Liver (tissue), 9 donors: ENCODE results near the gene ABHD10. TPM values are rescaled to one million over a fixed set of nuclear protein-coding genes. Genes with fewer than 3 reads are reported as not detected.

ENCODE experiments used
- DNase-seq: peaks from one replicate; pipeline ENCODE4 v3.0.0-alpha.2; 2017; ENCODE audit warnings: low spot score
- H3K27ac ChIP-seq, 2 donors: one replicate each; pipeline ENCODE4 v1.7.0; 2013; ENCODE audit warnings: inconsistent platforms in 2 of 2, low read length in 2 of 2, control low read depth in 1 of 2, low read depth in 1 of 2, mild to moderate bottlenecking in 1 of 2
- H3K27me3 ChIP-seq, 4 donors: one replicate each; pipeline versions ENCODE4 v1.6.1 to v1.7.0; 2013; ENCODE audit warnings: low read length in 3 of 4, inconsistent platforms in 1 of 4, mild to moderate bottlenecking in 1 of 4, moderate library complexity in 1 of 4; ENCODE audit not compliant: control insufficient read depth in 4 of 4, insufficient read depth in 4 of 4
- H3K36me3 ChIP-seq, 4 donors: one replicate each; pipeline versions ENCODE4 v1.6.1 to v1.7.0; 2013; ENCODE audit warnings: low read length in 3 of 4, mild to moderate bottlenecking in 3 of 4, low read depth in 1 of 4, moderate library complexity in 1 of 4; ENCODE audit not compliant: control insufficient read depth in 4 of 4, insufficient read depth in 3 of 4
- H3K4me1 ChIP-seq, 4 donors: one replicate each; pipeline versions ENCODE4 v1.6.1 to v1.7.0; 2013; ENCODE audit warnings: low read length in 3 of 4, mild to moderate bottlenecking in 3 of 4, moderate library complexity in 1 of 4; ENCODE audit not compliant: control insufficient read depth in 4 of 4, insufficient read depth in 4 of 4
- H3K4me3 ChIP-seq, 3 donors: one replicate each; pipeline versions ENCODE4 v1.6.1 to v1.7.0; 2013; ENCODE audit warnings: low read length in 3 of 3, control low read depth in 1 of 3, low read depth in 1 of 3, mild to moderate bottlenecking in 1 of 3
- H3K9ac ChIP-seq, 2 donors: one replicate each; pipeline ENCODE4 v1.7.0; 2013; ENCODE audit warnings: low read length in 2 of 2, mild to moderate bottlenecking in 2 of 2, moderate library complexity in 2 of 2, control low read depth in 1 of 2, low read depth in 1 of 2
- H3K9me3 ChIP-seq, 4 donors: one replicate each; pipeline versions ENCODE4 v1.6.1 to v1.7.0; 2013; ENCODE audit warnings: low read length in 3 of 4; ENCODE audit not compliant: control insufficient read depth in 4 of 4
- ATF3 ChIP-seq: IDR thresholded peaks from 2 replicates; pipeline ENCODE4 v1.6.1; 2016; ENCODE audit warnings: antibody characterized with exemption
- CTCF ChIP-seq: fragments of 150-350 bp; IDR thresholded peaks from 2 replicates; pipeline ENCODE4 v1.5.1; 2017; ENCODE audit warnings: improper control_type of control experiment, low read depth, low read length; ENCODE audit not compliant: missing input control
- EGR1 ChIP-seq, 2 donors: IDR thresholded peaks; 2 replicates each; pipeline ENCODE4 v1.6.1; 2016 to 2018; ENCODE audit warnings: antibody characterized with exemption in 2 of 2, low read depth in 2 of 2
- FOXA1 ChIP-seq: IDR thresholded peaks from 2 replicates; pipeline ENCODE4 v1.6.1; 2016; ENCODE audit warnings: antibody characterized with exemption
- FOXA2 ChIP-seq: IDR thresholded peaks from 2 replicates; pipeline ENCODE4 v1.6.1; 2016; ENCODE audit warnings: antibody characterized with exemption
- GABPA ChIP-seq, 2 donors: IDR thresholded peaks in 1 of 2; conservative IDR thresholded peaks in 1 of 2; 2 replicates each; pipeline ENCODE4 v1.6.1; 2016; ENCODE audit warnings: antibody characterized with exemption in 2 of 2, mild to moderate bottlenecking in 1 of 2, moderate library complexity in 1 of 2
- HNF4A ChIP-seq, 2 donors: conservative IDR thresholded peaks; 2 replicates each; pipeline ENCODE4 v1.6.1; 2016; ENCODE audit warnings: antibody characterized with exemption in 2 of 2, mild to moderate bottlenecking in 2 of 2
- HNF4G ChIP-seq: IDR thresholded peaks from 2 replicates; pipeline ENCODE4 v1.6.1; 2016; ENCODE audit warnings: antibody characterized with exemption
- MAX ChIP-seq: IDR thresholded peaks from 2 replicates; pipeline ENCODE4 v1.6.1; 2016; ENCODE audit warnings: antibody characterized with exemption
- NR2F2 ChIP-seq: IDR thresholded peaks from 2 replicates; pipeline ENCODE4 v1.6.1; 2016; ENCODE audit warnings: antibody characterized with exemption
- REST ChIP-seq: IDR thresholded peaks from 2 replicates; pipeline ENCODE4 v1.6.1; 2016; ENCODE audit warnings: antibody characterized with exemption, mild to moderate bottlenecking
- RXRA ChIP-seq, 2 donors: IDR thresholded peaks; 2 replicates each; pipeline ENCODE4 v1.6.1; 2017 to 2018; ENCODE audit warnings: antibody characterized with exemption in 2 of 2, mild to moderate bottlenecking in 1 of 2
- SP1 ChIP-seq: IDR thresholded peaks from 2 replicates; pipeline ENCODE4 v1.6.1; 2018; ENCODE audit warnings: antibody characterized with exemption, mild to moderate bottlenecking
- TAF1 ChIP-seq: conservative IDR thresholded peaks from 2 replicates; pipeline ENCODE4 v1.6.1; 2016; ENCODE audit warnings: antibody characterized with exemption, mild to moderate bottlenecking
- YY1 ChIP-seq: IDR thresholded peaks from 2 replicates; pipeline ENCODE4 v1.6.1; 2016; ENCODE audit warnings: antibody characterized with exemption, mild to moderate bottlenecking
- ZBTB33 ChIP-seq: IDR thresholded peaks from 2 replicates; pipeline ENCODE4 v1.6.1; 2016; ENCODE audit warnings: antibody characterized with exemption
- WGBS: extraction: QIAGEN DNeasy Blood & Tissue Kit; methylation state at CpG from one replicate; pipeline ENCODE4 v1.1.7; 2013; 5-methylcytosine and 5-hydroxymethylcytosine counted together
- polyA plus RNA-seq, 2 donors: library from polyadenylated mRNA; stranded (reverse) in 1 of 2; unstranded in 1 of 2; fragments of 200-250 nt in 1 of 2; fragments of >200 nt in 1 of 2; fragmentation: Nextera tagmentation in 1 of 2; extraction: Ambion mirVana in 1 of 2; gene quantifications; one replicate each; pipeline versions ENCODE4 v1.2.1 to v1.2.3, GENCODE V29; 2013 to 2015
- total RNA-seq, 2 donors: library from RNA; depleted of rRNA; stranded (reverse); fragments of >200 nt; gene quantifications; one replicate each; pipeline ENCODE4 v1.2.3, GENCODE V29; 2014
- donor health status: healthy.
- donor health status: healthy.
- donor health status: healthy.
- donor health status: healthy.
- donor health status: healthy.

ABHD10 gene
- total and polyA plus RNA-seq, 4 donors: 15.1 to 22.1 (median 18.9) TPM

GRCh38 chr3:112032098-112032731, 53.4 kb downstream of the ABHD10 start:
- Histone ChIP-seq H3K4me1 (no peaks in the 10 kb centered on the region), H3K9me3 (no peaks in the 10 kb centered on the region), H3K4me3 (no peak overlapping the region), H3K27ac (no peak overlapping the region), H3K27me3 (no peaks in the 10 kb centered on the region), H3K36me3 (no peaks in the 10 kb centered on the region), H3K9ac (no peak overlapping the region)
- WGBS: 68% methylated on average over 5 of the region's 5 CpGs
- DNase-seq: no peak
- TF ChIP-seq CTCF (no peak), SP1 (no peak), HNF4G (no peak), YY1 (no peak), NR2F2 (no peak), TAF1 (no peak), FOXA2 (no peak), GABPA (IDR thresholded peaks at IDR 0.05 in 1 of 2, conservative IDR thresholded peaks at IDR 0.05 in 1 of 2) (no peak), REST (no peak), ATF3 (no peak), MAX (no peak), EGR1 (IDR thresholded peaks at IDR 0.05; ENCODE audit: low read depth in 2 of 2) (no peak)

- Histone ChIP-seq H3K9me3 (no peaks in the 10 kb centered on the region), H3K4me3 (no peak within 1 kb of the TSS), H3K27me3 (no peaks in the 10 kb centered on the region), H3K36me3 (no peaks in the 10 kb centered on the region), H3K27ac (no peak within 1 kb of the TSS), H3K4me1 (no peaks in the 10 kb centered on the region), H3K9ac (no peak within 1 kb of the TSS)
- 97% methylated on average over 4 of the region's 4 CpGs for WGBS
- DNase-seq: no peak
- TF ChIP-seq YY1 (no peak), REST (no peak), CTCF (no peak), SP1 (no peak), GABPA (IDR thresholded peaks at IDR 0.05 in 1 of 2, conservative IDR thresholded peaks at IDR 0.05 in 1 of 2) (no peak), HNF4G (no peak), RXRA (IDR thresholded peaks at IDR 0.05) (no peak), ATF3 (no peak), MAX (no peak), ZBTB33 (no peak), FOXA2 (no peak), HNF4A (conservative IDR thresholded peaks at IDR 0.05) (no peak), FOXA1 (no peak)
Measured at GRCh38 chr3:112034436-112034835, 55.6 kb downstream of the ABHD10 start, which contains the start of gene TMPRSS7. TSS of gene TMPRSS7 (plus strand) at chr3:112034736. CDS start at chr3:112034846, 110 bp downstream.
